GM10266 (cell line): ENCODE data around the gene PTPRJ.
A peak's percentile ranks its signal among the peaks of the same experiment; 100 is the strongest.

ENCODE experiments used
- DNase-seq: peaks from one replicate; pipeline ENCODE4 v3.0.0; 2012; ENCODE audit errors: extremely low spot score
- CTCF ChIP-seq: IDR thresholded peaks from 2 replicates; pipeline ENCODE4 v1.5.1; 2012; ENCODE audit warnings: mild to moderate bottlenecking, low read depth; ENCODE audit not compliant: control insufficient read depth, insufficient read depth; ENCODE audit errors: missing control alignments

The PTPRJ gene

GRCh38 chr11:48006301-48006992 lies 26.1 kb downstream of the PTPRJ start:
- no peak for TF ChIP-seq CTCF
- peak; percentile 59 for DNase-seq

GRCh38 chr11:48007677-48008076 lies 27.3 kb downstream of the PTPRJ start:
- TF ChIP-seq CTCF, result no peak
- DNase-seq, result no peak

GRCh38 chr11:48008951-48009270 lies 28.6 kb downstream of the PTPRJ start:
- peak; percentile 52 for DNase-seq
- TF ChIP-seq CTCF, result no peak

GRCh38 chr11:48011102-48011797 lies 30.9 kb downstream of the PTPRJ start:
- no peak for TF ChIP-seq CTCF
- no peak for DNase-seq

GRCh38 chr11:48011798-48012391 lies 31.5 kb downstream of the PTPRJ start:
- no peak for DNase-seq
- no peak for TF ChIP-seq CTCF

- no peak for TF ChIP-seq CTCF
Measured at GRCh38 chr11:48013269-48013901, 33.0 kb downstream of the PTPRJ start.

More at GRCh38 chr11:48013269-48013901, 33.0 kb downstream of the PTPRJ start:
- peak; percentile 43 for DNase-seq
